OCI-LY3 (cell line): ENCODE data around the gene ZFYVE28.

Experiments used
- H2AFZ ChIP-seq: fragments of 200-600, 300-600 bp; shearing (Covaris generic); 2 replicates; pipeline ENCODE4 v1.6.0; 2014; ENCODE audit warnings: antibody characterized with exemption, low read depth, low read length
- H3K27ac ChIP-seq: fragments of 200-600, 300-600 bp; sonication (generic); 2 replicates; pipeline ENCODE4 v1.5.1; 2014; ENCODE audit warnings: mild to moderate bottlenecking, low read length, moderate library complexity, mixed read lengths
- H3K27me3 ChIP-seq: fragments of 200-600, 300-600 bp; sonication (generic); 2 replicates; pipeline ENCODE4 v1.6.1; 2014; ENCODE audit warnings: low read depth, low read length, mixed read lengths
- H3K36me3 ChIP-seq: fragments of 200-600, 300-600 bp; sonication (generic); replicated peaks from 2 replicates; pipeline ENCODE3; 2014; ENCODE audit warnings: low read depth, low read length, mixed read lengths
- H3K4me1 ChIP-seq: fragments of 300-600, 200-600 bp; sonication (generic); 2 replicates; pipeline ENCODE4 v1.6.1; 2014; ENCODE audit warnings: low read length, mixed read lengths
- H3K4me2 ChIP-seq: fragments of 200-600, 300-600 bp; sonication (generic); 2 replicates; pipeline ENCODE4 v1.6.1; 2014; ENCODE audit warnings: low read length, mixed read lengths
- H3K4me3 ChIP-seq: fragments of 300-600, 200-600 bp; sonication (generic); 2 replicates; pipeline ENCODE4 v1.5.1; 2014; ENCODE audit warnings: antibody characterized with exemption, mild to moderate bottlenecking, low read length, moderate library complexity
- H3K79me2 ChIP-seq: fragments of 300-600, 200-600 bp; shearing (Covaris generic); 2 replicates; pipeline ENCODE4 v1.6.1; 2014; ENCODE audit warnings: mild to moderate bottlenecking, low read length, mixed read lengths
- H3K9ac ChIP-seq: fragments of 300-600, 200-600 bp; shearing (Covaris generic); 2 replicates; pipeline ENCODE4 v1.6.0; 2014; ENCODE audit warnings: mild to moderate bottlenecking, low read length, moderate library complexity
- H3K9me3 ChIP-seq: fragments of 200-600, 300-600 bp; shearing (Covaris generic); 2 replicates; pipeline ENCODE4 v1.6.1; 2014; ENCODE audit warnings: low read length, mixed read lengths; ENCODE audit not compliant: insufficient read depth
- H4K20me1 ChIP-seq: fragments of 200-600, 300-600 bp; sonication (generic); 2 replicates; pipeline ENCODE4 v1.6.1; 2016; ENCODE audit warnings: low read length, mixed read lengths; ENCODE audit not compliant: insufficient read depth
- EZH2phosphoT487 ChIP-seq: fragments of 200-600 bp; shearing (Covaris generic); IDR thresholded peaks from 2 replicates; pipeline ENCODE4 v1.6.1; 2018; ENCODE audit warnings: antibody characterized with exemption, mixed run types, low read depth
- TF ChIP-seq, protein P1 (sequence below): fragments of 200-600, 300-600 bp; sonication (generic); IDR thresholded peaks from 2 replicates; pipeline ENCODE4 v1.5.1; 2014; ENCODE audit warnings: antibody characterized with exemption, low read length, low read depth

ZFYVE28 gene

DNA sequence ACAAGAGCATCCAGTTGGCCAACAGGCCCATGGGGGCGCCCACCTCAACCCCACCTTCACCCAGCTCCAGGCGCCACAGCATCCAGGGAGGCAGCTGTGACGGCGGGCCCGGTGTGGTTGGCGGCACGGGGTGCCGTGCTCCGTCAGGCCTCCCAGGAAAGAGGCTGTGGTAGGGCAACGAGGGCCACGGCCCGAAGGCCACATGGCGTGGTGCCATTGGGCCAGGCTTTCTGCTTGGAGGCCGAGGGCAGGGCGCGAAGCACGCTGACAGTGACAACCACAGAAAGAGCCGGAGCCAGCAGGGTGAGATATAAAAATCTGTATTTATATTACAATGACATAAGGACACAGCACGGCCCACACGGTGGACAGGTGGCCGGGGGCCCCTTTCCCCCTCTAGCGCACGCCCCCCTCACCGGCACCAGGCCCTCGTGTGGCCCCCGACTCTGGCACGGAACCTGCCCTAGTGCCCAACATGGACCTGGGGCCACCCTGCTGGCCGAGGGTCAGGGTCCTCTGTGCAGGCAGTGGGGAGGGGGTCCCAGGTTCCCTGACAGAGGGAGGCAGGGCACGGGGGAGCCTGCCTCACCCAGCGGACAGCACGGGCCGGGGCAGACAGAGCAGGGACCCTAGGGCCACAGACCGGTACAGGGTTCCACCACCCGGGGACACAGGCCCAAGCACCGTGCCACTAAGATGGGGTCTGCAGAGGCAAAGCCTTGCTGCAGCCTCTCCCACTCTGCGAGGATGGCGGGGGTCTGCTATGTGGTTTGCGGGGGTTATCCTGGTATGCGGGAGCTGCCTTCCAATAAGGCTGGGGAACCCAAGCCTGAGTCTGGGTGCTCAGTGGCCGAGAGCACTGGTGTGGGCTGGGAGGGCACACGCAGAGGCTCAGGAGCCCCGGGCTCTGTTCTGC, 171.1 kb downstream of the ZFYVE28 start:
- H3K4me2 ChIP-seq = no peak overlapping the region
- no peak overlapping the region for H3K4me3 ChIP-seq
- TF ChIP-seq, protein P1, sequence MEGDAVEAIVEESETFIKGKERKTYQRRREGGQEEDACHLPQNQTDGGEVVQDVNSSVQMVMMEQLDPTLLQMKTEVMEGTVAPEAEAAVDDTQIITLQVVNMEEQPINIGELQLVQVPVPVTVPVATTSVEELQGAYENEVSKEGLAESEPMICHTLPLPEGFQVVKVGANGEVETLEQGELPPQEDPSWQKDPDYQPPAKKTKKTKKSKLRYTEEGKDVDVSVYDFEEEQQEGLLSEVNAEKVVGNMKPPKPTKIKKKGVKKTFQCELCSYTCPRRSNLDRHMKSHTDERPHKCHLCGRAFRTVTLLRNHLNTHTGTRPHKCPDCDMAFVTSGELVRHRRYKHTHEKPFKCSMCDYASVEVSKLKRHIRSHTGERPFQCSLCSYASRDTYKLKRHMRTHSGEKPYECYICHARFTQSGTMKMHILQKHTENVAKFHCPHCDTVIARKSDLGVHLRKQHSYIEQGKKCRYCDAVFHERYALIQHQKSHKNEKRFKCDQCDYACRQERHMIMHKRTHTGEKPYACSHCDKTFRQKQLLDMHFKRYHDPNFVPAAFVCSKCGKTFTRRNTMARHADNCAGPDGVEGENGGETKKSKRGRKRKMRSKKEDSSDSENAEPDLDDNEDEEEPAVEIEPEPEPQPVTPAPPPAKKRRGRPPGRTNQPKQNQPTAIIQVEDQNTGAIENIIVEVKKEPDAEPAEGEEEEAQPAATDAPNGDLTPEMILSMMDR = no peak
- no peak for TF ChIP-seq EZH2phosphoT487
- no peak overlapping the region for H2AFZ ChIP-seq
- H3K9ac ChIP-seq = no peak overlapping the region
- H3K27me3 ChIP-seq = no peaks in the 10 kb centered on the region
- H4K20me1 ChIP-seq = no peaks in the 10 kb centered on the region
- H3K79me2 ChIP-seq = no peaks in the 10 kb centered on the region
- H3K9me3 ChIP-seq = no peaks in the 10 kb centered on the region
- H3K4me1 ChIP-seq = peaks cover 12% of the 10 kb centered on the region
- H3K36me3 ChIP-seq = no peaks in the 10 kb centered on the region
- no peak overlapping the region for H3K27ac ChIP-seq

DNA sequence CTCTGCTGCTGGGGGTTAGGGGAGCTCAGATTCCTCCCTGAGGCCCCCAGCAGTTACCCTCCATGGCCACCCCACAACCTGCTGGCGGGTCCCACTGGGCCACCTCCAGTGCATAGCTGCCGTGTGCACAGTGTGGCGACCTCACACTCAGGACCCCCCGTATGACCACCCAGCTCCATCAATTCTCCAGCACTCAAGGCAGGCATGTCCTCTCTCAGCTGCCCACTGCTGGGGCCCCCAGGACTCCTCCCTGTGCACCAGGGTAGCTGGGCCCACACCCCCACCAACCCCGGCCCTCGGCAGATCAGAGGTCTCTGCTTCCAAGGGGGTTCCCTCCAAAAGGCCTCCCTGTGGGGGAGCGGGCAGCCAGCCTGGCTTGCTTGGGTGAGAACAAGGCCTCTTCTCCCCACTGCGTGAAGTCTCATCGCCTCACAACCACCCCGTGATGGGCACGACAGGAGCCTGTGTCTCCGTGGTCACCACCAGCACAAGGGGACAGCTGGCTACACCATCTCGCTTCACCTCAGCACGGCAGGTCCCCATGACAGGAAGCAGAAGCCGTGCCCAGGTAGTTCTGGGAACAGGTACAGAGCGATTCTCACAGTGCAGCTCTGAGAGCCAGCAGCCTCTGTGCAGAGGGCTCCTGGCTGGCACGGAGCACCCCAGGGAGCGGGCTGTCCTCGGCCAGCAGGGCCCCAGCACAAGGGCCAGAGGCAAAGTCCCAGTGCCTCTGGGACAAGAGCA, 171.9 kb downstream of the ZFYVE28 start:
- H2AFZ ChIP-seq = no peak overlapping the region

DNA sequence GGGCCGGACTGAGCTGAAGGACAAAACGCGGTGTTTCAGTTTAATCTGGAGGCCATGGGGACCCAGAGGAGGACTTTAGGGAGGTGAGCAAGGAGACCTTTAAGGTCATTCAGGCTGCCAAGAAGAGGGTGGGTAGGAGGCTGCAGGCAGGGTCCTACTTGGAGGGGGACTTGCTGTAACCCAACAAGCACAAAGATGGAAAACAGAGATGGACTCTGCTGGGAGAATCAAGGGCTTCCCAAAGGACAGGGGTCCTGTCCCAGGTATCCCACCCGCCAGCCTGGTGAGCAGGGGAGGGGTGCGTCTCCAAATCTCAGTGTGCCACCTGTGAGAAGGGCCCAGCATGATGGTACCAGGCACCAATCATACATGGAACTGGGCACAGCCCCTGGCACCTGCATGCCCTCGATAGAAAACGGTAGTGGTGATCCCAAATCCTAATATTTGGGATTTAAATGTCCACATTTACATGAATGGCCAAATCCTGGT, 172.6 kb downstream of the ZFYVE28 start:
- H3K9me3 ChIP-seq = no peaks in the 10 kb centered on the region
- peaks cover 4% of the 10 kb centered on the region for H4K20me1 ChIP-seq
- H3K36me3 ChIP-seq = no peaks in the 10 kb centered on the region
- H3K4me2 ChIP-seq = no peak overlapping the region
- H2AFZ ChIP-seq = no peak overlapping the region
- H3K9ac ChIP-seq = no peak overlapping the region
- H3K4me3 ChIP-seq = no peak overlapping the region
- no peak overlapping the region for H3K27ac ChIP-seq
- no peaks in the 10 kb centered on the region for H3K27me3 ChIP-seq
- H3K79me2 ChIP-seq = peaks cover 10% of the 10 kb centered on the region
- peaks cover 14% of the 10 kb centered on the region for H3K4me1 ChIP-seq
- TF ChIP-seq, protein P1 = no peak
- TF ChIP-seq EZH2phosphoT487 = no peak

More for the DNA sequence above, 171.9 kb downstream of the ZFYVE28 start:
- H3K4me1 ChIP-seq = peaks cover 12% of the 10 kb centered on the region
- H3K27ac ChIP-seq = no peak overlapping the region
- no peaks in the 10 kb centered on the region for H4K20me1 ChIP-seq
- no peak overlapping the region for H3K9ac ChIP-seq
- H3K4me2 ChIP-seq = no peak overlapping the region
- no peaks in the 10 kb centered on the region for H3K27me3 ChIP-seq
- no peak overlapping the region for H3K4me3 ChIP-seq
- peaks cover 3% of the 10 kb centered on the region for H3K79me2 ChIP-seq
- TF ChIP-seq EZH2phosphoT487 = no peak
- TF ChIP-seq, protein P1 = no peak
- no peaks in the 10 kb centered on the region for H3K36me3 ChIP-seq
- no peaks in the 10 kb centered on the region for H3K9me3 ChIP-seq
